Psoas muscle (tissue), 8 donors: ENCODE measurements around the gene DOK1. TPM values are rescaled to one million over a fixed set of nuclear protein-coding genes. Genes with fewer than 3 reads are reported as not detected.

Source experiments
- ATAC-seq, 4 donors: fragments of 200-7000 bp; cut with Tn5 transposase; one replicate each; pipeline ENCODE4 v1.9.1; 2020; ENCODE audit warnings: moderate library complexity in 3 of 4, mild to moderate bottlenecking in 2 of 4
- DNase-seq, 2 donors: peaks; one replicate each; pipeline ENCODE4 v3.0.0-alpha.2; 2020
- H3K27ac ChIP-seq: fragments of 200-600 bp; one replicate; pipeline ENCODE4 v1.8.0; 2022
- H3K27me3 ChIP-seq, 3 donors: fragments of 200-600 bp in 1 of 3; one replicate each; pipeline versions ENCODE4 v1.6.1 to v1.8.0; 2013 to 2022; ENCODE audit warnings: low read length in 2 of 3, mild to moderate bottlenecking in 2 of 3, moderate library complexity in 1 of 3; ENCODE audit not compliant: insufficient read depth in 3 of 3
- H3K36me3 ChIP-seq, 2 donors: fragments of 200-600 bp in 1 of 2; one replicate each; pipeline versions ENCODE4 v1.6.1 to v1.8.0; 2013 to 2022; ENCODE audit warnings: low read depth in 1 of 2, mild to moderate bottlenecking in 1 of 2, moderate library complexity in 1 of 2; ENCODE audit not compliant: insufficient read depth in 1 of 2
- H3K4me1 ChIP-seq: fragments of 200-600 bp; one replicate; pipeline ENCODE4 v1.8.0; 2022
- H3K4me3 ChIP-seq: fragments of 200-600 bp; one replicate; pipeline ENCODE4 v1.8.0; 2022; ENCODE audit warnings: mild to moderate bottlenecking
- H3K9me3 ChIP-seq: fragments of 200-600 bp; one replicate; pipeline ENCODE4 v1.8.0; 2022
- WGBS, 3 donors: extraction: QIAGEN DNeasy Blood & Tissue Kit; methylation state at CpG; one replicate each; pipeline versions ENCODE4 v1.1.6 to v1.1.7; 2013; 5-methylcytosine and 5-hydroxymethylcytosine counted together
- intact Hi-C, 2 donors: fragments of 100-400 bp; cut with DNase I; formaldehyde crosslinking; loops; one replicate each; pipeline versions ENCODE4 v1.11.0 to v1.14.2; 2022
- polyA plus RNA-seq, 3 donors: library from polyadenylated mRNA; stranded (reverse); fragments of 200-250 nt; gene quantifications; one replicate each; pipeline ENCODE4 v1.2.3, GENCODE V29; 2013
- total RNA-seq, 4 donors: library from RNA; stranded (reverse); fragmentation: NEBNext Ultra II Directional in 2 of 4; extraction: Animal tissue kit (Norgen Biotek cat#: 25700) in 2 of 4; gene quantifications; one replicate each; pipeline versions ENCODE4 v1.2.1 to v1.2.4, GENCODE V29; 2021 to 2023
- TF ChIP-seq, protein P1 (sequence below): fragments of 200-600 bp; IDR thresholded peaks from one replicate; pipeline ENCODE4 v1.8.0; 2022; ENCODE audit warnings: antibody characterized with exemption
- donor health status: healthy with polysubstance abuse.
- donor health status: DM: no; HTN: no; CAD: no; lungs with moderate emphysema.
- donor health status: Bipolar disorder and iron deficiency.
- donor health status: healthy.
- donor health status: DM: yes; HTN: yes; CAD: no.
- donor health status: DM: no; HTN: no; CAD: no.
- donor health status: DM: no; HTN: no; CAD: no.
- donor health status: DM: yes; HTN: yes; CAD: no.

Gene DOK1
- total and polyA plus RNA-seq, 7 donors, result 1.0 to 3.8 (median 1.5) TPM

GRCh38 chr2:74566076-74566753 lies 11.7 kb downstream of the DOK1 start:
- Histone ChIP-seq H3K27me3 (peaks cover 2 to 18% (median 4%) of the 10 kb centered on the region in 3 donors), H3K27ac (no peak overlapping the region), H3K36me3 (no peaks in the 10 kb centered on the region), H3K4me3 (no peak overlapping the region), H3K4me1 (no peaks in the 10 kb centered on the region), H3K9me3 (no peaks in the 10 kb centered on the region)
- no peak for ATAC-seq
- DNase-seq, result no peak
- intact Hi-C loops, result no loop called here
- TF ChIP-seq, protein P1, sequence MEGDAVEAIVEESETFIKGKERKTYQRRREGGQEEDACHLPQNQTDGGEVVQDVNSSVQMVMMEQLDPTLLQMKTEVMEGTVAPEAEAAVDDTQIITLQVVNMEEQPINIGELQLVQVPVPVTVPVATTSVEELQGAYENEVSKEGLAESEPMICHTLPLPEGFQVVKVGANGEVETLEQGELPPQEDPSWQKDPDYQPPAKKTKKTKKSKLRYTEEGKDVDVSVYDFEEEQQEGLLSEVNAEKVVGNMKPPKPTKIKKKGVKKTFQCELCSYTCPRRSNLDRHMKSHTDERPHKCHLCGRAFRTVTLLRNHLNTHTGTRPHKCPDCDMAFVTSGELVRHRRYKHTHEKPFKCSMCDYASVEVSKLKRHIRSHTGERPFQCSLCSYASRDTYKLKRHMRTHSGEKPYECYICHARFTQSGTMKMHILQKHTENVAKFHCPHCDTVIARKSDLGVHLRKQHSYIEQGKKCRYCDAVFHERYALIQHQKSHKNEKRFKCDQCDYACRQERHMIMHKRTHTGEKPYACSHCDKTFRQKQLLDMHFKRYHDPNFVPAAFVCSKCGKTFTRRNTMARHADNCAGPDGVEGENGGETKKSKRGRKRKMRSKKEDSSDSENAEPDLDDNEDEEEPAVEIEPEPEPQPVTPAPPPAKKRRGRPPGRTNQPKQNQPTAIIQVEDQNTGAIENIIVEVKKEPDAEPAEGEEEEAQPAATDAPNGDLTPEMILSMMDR, result no peak
- 66 to 75% (median 71%) methylated on average over 7 of the region's 7 CpGs for WGBS, 3 donors

GRCh38 chr2:74566754-74567085 lies 12.2 kb downstream of the DOK1 start:
- Histone ChIP-seq H3K4me3 (no peak overlapping the region), H3K4me1 (no peaks in the 10 kb centered on the region), H3K9me3 (no peaks in the 10 kb centered on the region), H3K27me3 (peaks cover 2 to 17% (median 4%) of the 10 kb centered on the region in 3 donors), H3K36me3 (no peaks in the 10 kb centered on the region), H3K27ac (no peak overlapping the region)
- intact Hi-C loops, result no loop called here
- DNase-seq, result no peak
- TF ChIP-seq, protein P1, result no peak
- no peak for ATAC-seq

DNA sequence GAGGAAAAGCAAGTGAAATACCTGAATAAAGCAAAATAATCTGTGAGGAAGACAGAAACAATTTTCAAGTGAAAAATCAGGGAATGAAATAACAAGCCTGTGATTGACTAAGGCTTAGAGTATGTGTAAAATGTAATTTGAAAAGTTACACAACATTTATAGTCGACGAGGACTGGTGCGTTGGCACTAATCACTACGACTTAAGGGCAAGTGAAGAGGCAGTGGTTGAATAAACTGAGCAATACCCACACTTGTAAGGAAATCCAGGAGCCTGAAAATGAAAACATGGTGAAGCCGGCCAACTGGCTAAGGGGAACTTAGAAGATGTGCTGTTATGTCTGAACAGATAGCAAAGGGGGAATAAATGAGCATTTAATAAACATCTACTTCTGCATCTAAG lies 13.4 kb downstream of the DOK1 start:
- DNase-seq (no peak), ATAC-seq (no peak)
- Histone ChIP-seq H3K27me3 (peaks cover 2 to 13% (median 2%) of the 10 kb centered on the region in 3 donors), H3K36me3 (no peaks in the 10 kb centered on the region), H3K27ac (no peak overlapping the region), H3K4me3 (no peak overlapping the region), H3K4me1 (no peaks in the 10 kb centered on the region), H3K9me3 (no peaks in the 10 kb centered on the region)
- WGBS, 3 donors, result 76 to 88% (median 79%) methylated on average over 5 of the region's 5 CpGs
- intact Hi-C loops, result no loop called here
- TF ChIP-seq, protein P1, result no peak

- WGBS, 3 donors, result 86 to 96% (median 86%) methylated on average over 1 of the region's 1 CpG
- no peak for DNase-seq
- Histone ChIP-seq H3K36me3 (no peaks in the 10 kb centered on the region), H3K4me3 (no peak overlapping the region), H3K4me1 (no peaks in the 10 kb centered on the region), H3K27me3 (peaks cover 0 to 8% (median 2%) of the 10 kb centered on the region in 3 donors), H3K9me3 (no peaks in the 10 kb centered on the region), H3K27ac (no peak overlapping the region)
- intact Hi-C loops, result no loop called here
- no peak for ATAC-seq
- TF ChIP-seq, protein P1, result no peak
Observed at GRCh38 chr2:74569686-74570085, 15.2 kb downstream of the DOK1 start.

DNA sequence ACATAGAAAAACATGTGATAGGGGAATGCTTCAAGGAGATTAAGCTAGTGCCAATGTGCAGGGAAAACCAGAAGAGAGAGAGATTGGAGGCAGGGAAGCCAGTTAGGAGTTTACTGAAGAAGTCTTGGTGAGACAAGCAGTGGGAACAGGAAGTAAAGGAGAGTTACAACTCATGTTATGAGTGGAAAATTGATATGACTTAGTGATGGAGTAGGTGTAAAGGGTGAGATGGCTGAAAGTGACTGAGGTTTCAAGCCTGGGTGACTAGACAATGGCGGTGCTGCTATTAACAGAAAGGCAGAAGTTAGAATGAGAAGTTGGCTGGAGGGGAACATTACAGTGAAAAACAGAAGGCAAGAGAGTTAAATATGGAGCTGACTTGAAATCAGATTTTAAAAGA lies 16.5 kb downstream of the DOK1 start:
- ATAC-seq (no peak), DNase-seq (no peak)
- TF ChIP-seq, protein P1, result no peak
- 72 to 84% (median 78%) methylated on average over 1 of the region's 1 CpG for WGBS, 3 donors
- H3K4me3 ChIP-seq, result no peak overlapping the region
- H3K36me3 ChIP-seq, result no peaks in the 10 kb centered on the region
- intact Hi-C loops, result no loop called here
- no peak overlapping the region for H3K27ac ChIP-seq
- no peaks in the 10 kb centered on the region for H3K9me3 ChIP-seq
- no peaks in the 10 kb centered on the region for H3K4me1 ChIP-seq
- peaks cover 0 to 8% (median 2%) of the 10 kb centered on the region in 3 donors for H3K27me3 ChIP-seq
